Jurkat, Clone E6-1 (cell line): Measurements from ENCODE around the gene ATXN1.

ENCODE experiments used
- DNase-seq: peaks from one replicate; pipeline ENCODE4 v3.0.0-alpha.2; 2011; ENCODE audit warnings: low read depth, low spot score
- H3K4me3 ChIP-seq: 2 replicates; pipeline ENCODE4 v1.5.1; 2011; ENCODE audit warnings: mild to moderate bottlenecking, low read length, control low read depth, moderate library complexity

The ATXN1 gene

DNA sequence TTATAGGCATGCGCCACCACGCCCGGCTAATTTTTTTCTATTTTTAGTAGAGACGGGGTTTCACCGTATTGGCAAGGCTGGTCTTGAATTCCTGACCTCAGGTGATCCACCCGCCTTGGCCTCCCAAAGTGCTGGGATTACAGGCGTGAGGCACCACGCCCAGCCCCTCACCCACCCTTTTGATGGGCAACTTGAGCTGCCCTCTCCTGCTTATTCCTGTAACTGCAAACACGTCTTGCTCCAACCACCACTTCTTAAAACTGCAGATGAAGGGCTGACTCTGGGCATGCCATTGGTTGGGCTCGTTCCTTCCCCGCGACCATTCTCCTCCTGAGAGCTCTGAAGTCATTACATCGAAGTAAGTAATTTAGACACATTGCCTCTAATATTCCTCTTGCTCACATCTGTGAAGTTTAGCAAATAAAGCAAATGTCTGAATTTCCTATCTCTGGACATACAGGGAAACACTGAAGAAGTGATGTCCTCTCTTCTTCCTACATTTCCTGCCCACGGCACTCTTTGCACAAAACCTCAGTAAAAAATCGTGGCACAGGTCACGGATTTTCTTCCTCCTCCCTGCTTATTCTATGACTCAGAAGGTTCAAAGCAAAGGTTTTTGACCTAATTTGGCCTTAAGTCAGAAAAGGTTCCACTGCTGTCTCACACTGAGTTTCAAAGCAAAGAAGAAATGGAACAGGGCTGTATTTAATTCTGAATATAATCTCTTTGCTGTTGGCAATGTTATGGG, 405.4 kb downstream of the ATXN1 start:
- DNase-seq = no peak
- no peak overlapping the region for H3K4me3 ChIP-seq

DNA sequence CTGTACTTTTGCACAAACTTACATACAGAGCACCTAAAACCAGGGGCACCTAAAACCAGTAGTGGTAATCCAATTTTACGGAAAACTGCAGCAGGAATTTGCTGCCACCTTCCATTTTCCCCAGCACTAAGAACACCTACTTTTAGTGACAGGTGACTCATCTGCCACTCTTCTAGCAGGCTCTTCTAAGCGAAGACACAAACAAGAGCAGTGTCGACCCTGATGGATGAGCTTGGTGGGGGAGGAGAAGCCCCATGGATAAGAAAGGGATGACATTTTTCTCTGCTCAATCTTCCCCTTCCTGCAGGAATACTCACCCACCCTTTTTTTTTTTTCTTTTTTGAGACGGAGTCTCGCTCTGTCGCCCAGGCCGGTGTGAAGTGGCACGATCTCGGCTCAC, 406.0 kb downstream of the ATXN1 start:
- no peak for DNase-seq
- no peak overlapping the region for H3K4me3 ChIP-seq

DNA sequence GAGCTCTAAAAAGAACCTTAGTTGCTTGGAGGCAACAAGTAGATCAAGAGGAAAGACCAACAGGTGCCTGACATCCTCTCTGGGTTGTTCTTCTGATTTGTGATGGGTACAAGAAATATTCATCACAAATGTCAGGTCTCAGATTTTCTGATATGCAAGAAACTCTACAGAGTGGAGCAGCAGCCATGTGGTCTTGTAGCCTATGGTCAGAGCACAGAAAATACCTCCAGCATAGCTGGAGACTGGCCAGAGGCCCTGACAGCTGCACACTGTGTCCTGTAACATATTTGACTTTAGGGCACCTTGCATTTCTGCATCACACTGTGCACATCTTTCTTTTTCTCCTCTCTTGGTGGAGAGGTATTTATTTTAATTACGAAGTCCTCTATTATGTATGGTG, 406.6 kb downstream of the ATXN1 start:
- DNase-seq = no peak
- H3K4me3 ChIP-seq = no peak overlapping the region

DNA sequence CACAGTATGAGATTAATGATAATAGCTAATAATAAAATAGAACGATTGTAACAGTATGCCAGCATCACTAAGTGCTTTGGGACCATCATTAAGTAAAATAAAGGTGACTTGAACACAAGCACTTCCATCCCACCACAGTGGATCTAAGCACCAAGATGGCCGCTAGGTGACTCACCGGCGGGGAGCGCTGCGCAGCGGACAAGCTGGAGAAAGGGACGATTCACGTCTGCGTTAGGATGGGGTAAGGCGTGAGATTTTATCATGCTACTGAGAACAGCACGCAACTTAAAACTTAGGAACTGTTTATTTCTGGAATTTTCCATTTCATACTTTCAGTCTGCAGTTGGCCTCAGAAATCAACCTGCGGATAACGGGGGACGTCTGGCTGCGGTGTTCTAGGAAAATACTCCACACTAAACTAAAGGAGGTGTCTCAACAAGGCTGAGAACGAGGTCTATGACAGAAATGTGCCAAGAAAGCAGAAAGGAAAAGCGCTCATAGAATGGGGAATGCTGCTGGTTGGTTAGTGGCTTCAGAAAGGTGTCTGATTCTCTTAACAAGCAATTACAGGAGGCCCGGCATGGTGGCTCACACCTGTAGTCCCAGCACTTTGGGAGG, 408.3 kb downstream of the ATXN1 start:
- no peak overlapping the region for H3K4me3 ChIP-seq
- DNase-seq = no peak

DNA sequence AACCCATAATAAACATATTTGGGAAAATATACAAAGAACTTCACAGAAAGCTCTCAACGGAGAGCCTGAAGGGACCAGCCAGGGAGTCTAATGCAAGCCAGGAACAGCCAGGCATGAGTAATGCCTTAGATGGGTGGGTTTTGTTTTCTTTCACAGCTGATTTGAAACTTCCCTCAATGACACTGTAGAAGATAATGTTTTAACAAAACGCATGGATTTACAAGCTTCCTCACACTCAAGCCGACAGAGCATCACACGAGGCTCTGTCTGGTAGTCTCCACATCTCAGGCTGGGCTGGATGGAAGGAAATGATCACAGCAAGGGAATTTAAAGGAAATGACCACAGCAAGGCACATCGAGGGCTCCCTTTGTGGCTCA, 409.0 kb downstream of the ATXN1 start:
- DNase-seq = no peak
- no peak overlapping the region for H3K4me3 ChIP-seq

DNA sequence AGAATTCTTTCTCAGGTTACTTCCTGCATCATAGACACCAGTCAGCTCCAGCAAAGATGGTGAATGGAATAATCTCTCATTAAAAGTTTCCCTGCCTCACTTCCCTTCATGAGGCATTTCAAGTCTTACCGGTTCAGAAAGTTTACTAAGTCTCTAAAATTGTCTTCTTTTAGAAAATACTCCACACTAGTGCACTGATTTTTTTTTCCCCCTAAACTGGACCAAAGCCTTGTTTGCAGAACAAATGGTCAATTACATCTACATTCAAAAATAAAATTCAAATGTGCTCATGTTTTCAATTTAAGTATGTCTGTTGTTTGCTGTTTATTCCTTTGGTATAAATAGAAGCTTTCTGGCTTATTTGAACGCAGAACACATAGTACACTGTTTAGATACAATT, 411.7 kb downstream of the ATXN1 start:
- no peak for DNase-seq
- H3K4me3 ChIP-seq = no peak overlapping the region

DNA sequence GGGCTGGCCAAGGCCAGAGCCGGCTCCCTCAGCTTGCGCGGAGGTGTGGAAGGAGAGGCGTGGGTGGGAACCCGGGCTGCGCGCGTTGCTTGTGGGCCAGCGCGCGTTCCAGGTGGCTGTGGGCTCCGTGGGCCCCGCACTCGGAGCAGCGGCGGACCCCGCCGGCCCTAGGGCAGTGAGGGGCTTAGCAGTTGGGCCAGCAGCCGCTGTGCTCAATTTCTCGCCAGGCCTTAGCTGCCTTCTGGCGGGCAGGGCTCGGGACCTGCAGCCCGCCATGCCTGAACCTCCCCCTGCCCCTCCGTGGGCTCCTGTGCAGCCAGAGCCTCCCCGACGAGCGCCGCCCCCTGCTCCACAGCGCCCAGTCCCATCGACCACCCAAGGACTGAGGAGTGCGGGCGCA, 414.4 kb downstream of the ATXN1 start:
- DNase-seq = no peak

DNA sequence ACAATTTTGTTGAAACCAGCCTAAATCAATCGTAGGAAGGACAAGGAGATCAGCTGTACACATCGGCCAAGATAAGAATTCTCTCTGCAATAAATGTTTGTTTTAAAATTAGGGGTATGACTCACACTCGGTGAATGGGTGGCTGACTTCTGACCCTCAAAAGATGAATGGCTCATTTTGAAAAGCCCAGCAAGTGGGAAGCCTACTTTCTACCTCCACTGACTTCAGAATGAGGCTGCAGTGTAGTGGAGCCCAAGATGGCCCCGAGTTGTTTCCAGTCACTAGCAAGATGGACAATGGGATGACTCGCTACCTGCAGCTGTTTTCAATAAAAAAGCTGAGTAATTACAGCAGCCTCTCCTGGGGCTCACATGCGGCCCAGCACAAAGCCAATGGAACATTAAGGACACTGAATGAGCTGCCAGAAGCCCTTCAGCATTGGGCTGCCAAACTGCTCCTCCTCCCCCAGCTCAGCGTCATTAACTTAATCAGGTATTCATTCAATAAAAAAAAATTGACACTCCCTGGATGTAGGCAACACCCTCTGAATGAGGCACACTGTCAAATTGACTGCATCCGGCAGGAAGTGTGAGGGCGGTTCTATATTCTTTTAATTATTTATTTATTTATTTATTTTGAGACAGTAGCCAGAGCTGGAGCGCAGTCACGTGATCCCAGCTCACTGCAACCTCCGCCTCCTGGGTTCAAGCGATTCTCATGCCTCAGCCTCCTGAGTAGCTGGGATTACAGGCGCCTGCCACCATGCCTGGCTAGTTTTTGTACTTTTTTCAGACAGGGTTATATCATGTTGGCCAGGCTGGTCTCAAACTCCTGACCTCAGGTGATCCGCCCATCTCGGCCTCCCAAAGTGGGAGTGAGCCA, 415.6 kb downstream of the ATXN1 start:
- H3K4me3 ChIP-seq = no peak overlapping the region
- no peak for DNase-seq

More for the DNA sequence above, 414.4 kb downstream of the ATXN1 start:
- H3K4me3 ChIP-seq = no peak overlapping the region

DNA sequence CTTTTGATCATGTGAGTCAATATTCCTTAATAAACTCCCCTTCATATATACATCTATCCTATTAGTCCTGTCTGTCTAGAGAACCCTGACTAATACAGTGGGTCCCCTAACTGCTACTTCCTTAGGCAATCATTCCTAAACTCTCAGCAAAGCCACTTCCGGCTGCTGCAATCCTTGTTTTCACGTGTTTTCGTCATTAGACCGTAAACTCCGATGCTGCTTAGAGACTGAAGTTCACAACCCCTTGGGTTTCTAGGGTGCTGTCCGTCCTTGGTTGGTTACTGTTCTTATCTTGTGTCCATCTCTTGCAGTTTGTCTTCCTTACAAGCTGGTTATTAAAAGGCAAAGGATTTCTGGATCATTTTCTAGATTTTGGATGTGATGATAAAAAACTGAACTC, 416.5 kb downstream of the ATXN1 start:
- DNase-seq = no peak
- no peak overlapping the region for H3K4me3 ChIP-seq

DNA sequence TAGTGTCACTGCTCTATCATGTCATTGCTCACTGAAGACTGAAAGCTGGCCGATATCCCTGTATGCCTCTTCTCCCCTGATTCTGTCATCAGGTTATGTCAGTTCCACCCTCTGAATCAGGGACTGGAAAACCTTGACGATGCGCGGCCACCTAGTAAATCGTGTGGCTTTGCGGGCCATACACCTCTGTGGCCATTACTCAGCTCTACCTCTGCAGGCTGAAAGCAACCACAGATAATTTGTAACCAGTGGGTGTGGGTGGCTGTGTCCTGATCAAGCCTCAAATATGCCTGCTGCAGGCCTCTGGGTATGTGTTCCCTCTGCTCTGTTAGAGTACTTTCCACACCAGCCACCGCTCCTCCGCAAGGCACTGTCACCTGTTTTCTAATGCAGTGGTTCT, 417.7 kb downstream of the ATXN1 start:
- H3K4me3 ChIP-seq = no peak overlapping the region
- DNase-seq = no peak

DNA sequence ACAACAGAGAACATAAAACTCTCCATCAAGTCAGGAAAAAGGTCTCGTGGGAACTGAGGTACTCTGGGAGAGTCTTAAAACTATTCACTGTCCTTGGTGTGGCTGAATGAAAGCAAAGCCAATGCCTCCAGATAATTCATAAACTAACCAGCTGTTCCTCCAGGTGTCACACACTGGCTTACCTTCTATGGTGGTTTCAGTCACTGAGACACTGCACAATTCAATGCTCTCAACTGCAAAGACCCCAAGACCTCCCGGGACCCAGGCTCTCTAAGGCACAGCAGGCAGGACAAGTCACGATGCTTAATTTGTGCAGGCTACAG, 422.0 kb downstream of the ATXN1 start:
- no peak overlapping the region for H3K4me3 ChIP-seq
- DNase-seq = no peak

DNA sequence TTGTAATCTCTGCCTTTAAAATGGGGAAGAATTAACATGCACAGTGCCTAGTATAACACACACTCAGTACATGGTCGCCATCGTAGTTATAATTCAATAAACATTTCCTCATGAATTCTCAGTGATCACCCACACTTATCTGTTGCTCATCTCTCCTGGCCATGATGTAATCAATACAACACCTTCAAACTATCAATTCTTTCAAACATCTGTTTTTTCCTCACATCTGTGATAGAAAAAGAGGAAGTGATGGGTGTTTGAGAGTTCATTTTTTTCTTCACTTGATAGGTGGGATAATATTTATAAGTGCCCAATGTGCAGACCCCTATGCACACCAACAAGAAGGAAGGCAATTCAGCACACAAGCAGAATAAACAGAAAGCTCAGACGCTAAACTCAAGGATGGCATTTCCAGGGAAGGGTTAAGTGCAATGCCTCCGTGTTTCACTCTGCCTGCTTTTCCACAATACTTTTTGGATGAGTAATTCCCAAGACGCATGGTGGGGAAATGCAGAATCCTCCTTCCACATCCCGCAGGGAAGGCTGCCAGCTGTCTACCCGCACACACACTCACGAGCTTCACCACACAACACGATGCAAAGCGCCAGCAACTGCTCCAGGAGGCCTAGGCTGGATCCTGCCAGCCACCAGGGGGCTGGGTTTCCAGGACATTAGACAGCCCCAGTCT, 422.5 kb downstream of the ATXN1 start:
- no peak for DNase-seq
- H3K4me3 ChIP-seq = no peak overlapping the region

DNA sequence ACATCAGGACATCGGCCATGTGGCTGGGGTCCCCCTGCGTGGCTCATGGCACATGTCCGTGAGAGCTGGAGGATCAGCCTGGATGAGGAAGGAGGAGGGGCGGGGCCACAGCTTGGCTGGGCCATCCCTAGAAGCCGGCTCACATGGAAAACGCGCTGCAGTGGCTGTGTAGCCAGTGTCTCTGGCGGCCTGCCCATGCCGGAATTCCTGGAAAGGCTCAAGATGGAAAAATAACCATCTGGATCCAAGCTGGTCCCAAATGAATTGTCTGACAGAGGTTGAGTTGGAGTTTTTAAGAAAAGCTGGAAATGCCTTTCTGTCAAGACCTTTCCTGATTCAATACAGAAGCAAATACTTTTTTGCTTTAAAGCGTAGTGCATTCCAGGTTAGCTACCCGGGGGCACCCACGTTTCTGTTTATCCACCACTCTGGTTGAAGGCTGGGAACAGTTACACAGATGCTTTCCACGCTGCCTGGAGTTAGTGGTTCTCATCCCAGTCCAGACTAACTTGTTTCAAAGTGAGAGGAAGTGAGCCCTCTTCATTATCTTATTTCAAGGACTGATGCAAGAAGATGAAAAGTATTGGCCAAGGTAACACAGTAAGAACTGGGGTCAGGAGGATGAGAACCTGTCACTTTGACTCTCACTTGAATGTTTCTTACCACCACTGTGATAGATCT, 423.8 kb downstream of the ATXN1 start:
- no peak overlapping the region for H3K4me3 ChIP-seq
- no peak for DNase-seq

DNA sequence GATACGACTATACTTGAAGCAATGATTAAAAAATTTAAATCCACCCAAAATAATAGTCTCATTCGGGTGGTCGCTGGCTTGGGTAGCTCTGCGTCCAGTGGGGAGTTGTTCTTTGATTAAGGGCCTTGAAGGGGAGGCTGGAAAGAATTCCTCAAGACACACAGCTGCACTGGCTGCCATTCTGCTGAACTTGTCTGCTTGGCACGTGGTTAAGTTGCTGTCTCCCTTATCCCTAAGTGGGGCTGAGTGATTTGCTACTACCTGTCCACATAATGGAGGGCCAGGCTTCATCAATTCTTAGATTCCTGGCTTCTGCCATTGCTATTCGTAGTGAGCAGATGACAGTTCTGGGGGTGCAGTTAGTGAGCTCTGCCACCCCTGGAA, 424.4 kb downstream of the ATXN1 start:
- H3K4me3 ChIP-seq = no peak overlapping the region
- DNase-seq = no peak

DNA sequence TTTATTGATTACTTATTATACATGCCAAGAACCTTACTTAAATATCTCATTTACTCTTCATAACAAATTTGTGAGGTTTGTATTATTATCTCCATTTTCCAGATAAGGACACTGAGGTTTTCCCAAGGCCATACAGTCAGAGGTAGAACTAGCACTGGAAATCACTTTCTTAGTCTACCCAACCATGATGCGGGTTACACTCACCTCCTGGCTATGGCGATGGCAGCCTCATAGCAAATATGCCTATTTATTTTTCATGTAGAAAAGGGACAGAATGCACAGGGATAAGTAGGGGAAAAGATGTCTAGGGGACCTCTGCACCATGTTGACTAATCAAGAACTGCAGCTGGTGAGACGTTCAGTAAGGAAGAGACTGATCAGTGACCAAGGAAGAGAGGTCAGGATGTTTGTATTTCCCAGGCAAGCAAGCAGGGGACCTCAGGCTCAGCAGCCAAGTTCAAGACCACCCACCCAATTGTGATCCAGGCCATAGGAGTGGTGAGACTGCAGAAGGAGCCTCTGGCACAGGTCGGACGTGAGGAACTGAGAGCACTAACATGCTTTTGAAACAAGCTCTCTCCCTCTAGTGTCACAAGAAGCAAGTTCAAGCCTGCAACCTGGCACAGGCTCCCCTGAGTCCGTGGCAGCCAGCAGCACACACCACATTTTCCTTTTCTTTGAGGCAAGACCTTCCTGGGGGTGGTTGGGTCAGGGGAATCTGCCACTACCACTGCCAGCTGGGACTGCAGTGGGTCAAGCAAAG, 425.0 kb downstream of the ATXN1 start:
- H3K4me3 ChIP-seq = no peak overlapping the region
- no peak for DNase-seq

DNA sequence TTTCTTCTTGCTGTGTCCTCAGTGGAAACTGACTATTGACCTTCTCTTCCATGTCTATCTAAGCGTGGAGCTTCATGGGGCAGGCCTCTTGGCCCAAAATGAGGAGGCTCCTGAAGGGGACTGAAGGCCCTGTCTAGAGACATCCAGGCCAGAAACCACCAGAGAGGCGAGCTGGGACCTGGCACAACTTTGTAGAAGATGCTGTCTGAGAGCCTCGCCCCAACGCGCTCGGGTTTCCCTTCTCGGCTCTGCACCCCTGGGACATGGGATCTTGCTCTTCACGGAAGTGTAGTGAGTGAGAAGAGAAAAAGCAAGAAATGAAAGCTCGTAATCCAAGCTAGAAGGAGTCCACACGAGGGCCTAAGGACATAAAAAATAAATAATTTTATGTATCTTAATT, 426.1 kb downstream of the ATXN1 start:
- DNase-seq = no peak
- no peak overlapping the region for H3K4me3 ChIP-seq

DNA sequence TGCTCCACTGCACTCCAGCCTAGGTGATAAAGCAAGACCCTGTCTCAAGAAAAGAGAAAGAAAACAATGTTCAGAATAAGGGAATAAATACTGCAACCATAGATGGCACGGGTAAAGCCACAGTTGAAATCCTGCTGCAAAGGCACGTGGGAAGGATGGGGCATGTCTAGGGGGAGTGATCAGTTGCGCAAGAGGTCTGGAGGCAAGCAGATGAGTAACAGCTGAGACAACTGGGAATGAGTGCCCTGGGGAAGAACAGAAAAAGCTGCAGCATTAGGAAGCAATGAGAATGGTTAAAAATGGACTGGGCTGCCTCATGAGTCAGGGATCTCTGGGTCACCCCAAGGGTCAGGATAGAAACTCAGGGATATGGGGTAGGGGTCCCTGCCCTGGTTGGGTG, 426.6 kb downstream of the ATXN1 start:
- DNase-seq = no peak
- H3K4me3 ChIP-seq = no peak overlapping the region

DNA sequence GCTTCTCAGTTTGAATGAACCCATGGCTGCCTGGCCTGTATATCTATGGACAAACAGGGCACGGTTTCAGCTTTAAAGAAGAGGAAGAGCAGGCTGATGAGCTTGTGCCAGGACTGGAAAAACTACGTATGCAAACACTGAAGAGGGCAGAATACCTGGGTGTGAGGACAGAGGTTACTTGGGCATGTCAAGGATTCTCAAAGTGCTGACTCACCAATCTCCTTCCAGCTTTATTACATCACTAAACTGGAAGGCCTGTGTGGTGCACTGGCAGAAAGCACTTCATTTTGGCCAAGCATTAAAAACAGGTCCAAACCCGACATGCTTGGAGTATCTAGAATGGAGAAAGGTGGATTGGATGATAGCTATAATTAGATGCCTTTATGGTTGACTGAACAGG, 427.7 kb downstream of the ATXN1 start:
- H3K4me3 ChIP-seq = no peak overlapping the region
- DNase-seq = no peak

DNA sequence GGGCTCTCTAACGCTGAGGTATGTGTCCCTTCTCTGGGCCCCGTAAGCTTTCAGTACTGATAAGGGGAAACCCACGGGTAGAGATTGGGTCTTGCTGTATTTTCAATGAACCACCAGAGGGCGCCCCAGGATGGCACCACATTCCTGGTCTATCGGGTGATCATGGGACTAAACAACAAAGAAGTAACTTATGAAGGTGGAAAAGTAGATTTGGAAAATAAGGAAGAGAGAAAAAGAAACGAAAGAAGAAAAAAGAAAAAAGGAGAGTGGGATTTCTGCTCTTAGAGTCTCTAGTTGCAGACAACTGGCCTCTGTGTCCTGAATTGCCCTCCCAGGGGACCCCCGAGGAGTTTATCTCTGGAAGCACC, 429.1 kb downstream of the ATXN1 start:
- peak; percentile 55 for DNase-seq
- no peak overlapping the region for H3K4me3 ChIP-seq
